Endothelial cell of umbilical vein (primary cell): ENCODE data around the gene ZBTB34.

Experiments
- EZH2 ChIP-seq: IDR thresholded peaks from 2 replicates; pipeline ENCODE4 v1.6.1; 2012; ENCODE audit warnings: borderline replicate concordance, low read depth, mild to moderate bottlenecking, moderate library complexity, low read length, inconsistent platforms; ENCODE audit not compliant: severe bottlenecking
- FOS ChIP-seq: IDR thresholded peaks from 2 replicates; pipeline ENCODE4 v1.6.1; 2011; ENCODE audit warnings: mild to moderate bottlenecking, low read length, moderate library complexity, borderline replicate concordance; ENCODE audit not compliant: insufficient read depth
- GATA2 ChIP-seq: IDR thresholded peaks from 2 replicates; pipeline ENCODE4 v1.7.0; 2011; ENCODE audit warnings: low read depth, mild to moderate bottlenecking, moderate library complexity, mixed read lengths, low read length; ENCODE audit not compliant: insufficient read length, insufficient read depth
- MYC ChIP-seq: IDR thresholded peaks from one replicate; pipeline ENCODE4 v1.6.1; 2011; ENCODE audit warnings: mild to moderate bottlenecking, low read depth, low read length
- POLR2A ChIP-seq: IDR thresholded peaks from 2 replicates; pipeline ENCODE4 v1.6.1; 2012; ENCODE audit warnings: low read depth, mild to moderate bottlenecking, control low read depth, low read length
- POLR2AphosphoS5 ChIP-seq: IDR thresholded peaks from 2 replicates; pipeline ENCODE4 v1.6.1; 2012; ENCODE audit warnings: low read depth, mild to moderate bottlenecking, control low read depth, low read length, moderate library complexity; ENCODE audit not compliant: insufficient read depth
- TF ChIP-seq, protein P1 (sequence below), 2 donors: IDR thresholded peaks; 1 replicate in 1 of 2; 2 replicates in 1 of 2; pipeline ENCODE4 v1.5.1; 2011; ENCODE audit warnings: low read length in 2 of 2, mild to moderate bottlenecking in 2 of 2, moderate library complexity in 2 of 2, control low read depth in 1 of 2, inconsistent platforms in 1 of 2, low read depth in 1 of 2; ENCODE audit not compliant: insufficient read depth in 1 of 2; ENCODE audit errors: extremely low read depth in 1 of 2
- TF ChIP-seq, protein P2 (sequence below): IDR thresholded peaks from 2 replicates; pipeline ENCODE4 v1.6.1; 2011; ENCODE audit not compliant: insufficient read depth, insufficient read length

DNA sequence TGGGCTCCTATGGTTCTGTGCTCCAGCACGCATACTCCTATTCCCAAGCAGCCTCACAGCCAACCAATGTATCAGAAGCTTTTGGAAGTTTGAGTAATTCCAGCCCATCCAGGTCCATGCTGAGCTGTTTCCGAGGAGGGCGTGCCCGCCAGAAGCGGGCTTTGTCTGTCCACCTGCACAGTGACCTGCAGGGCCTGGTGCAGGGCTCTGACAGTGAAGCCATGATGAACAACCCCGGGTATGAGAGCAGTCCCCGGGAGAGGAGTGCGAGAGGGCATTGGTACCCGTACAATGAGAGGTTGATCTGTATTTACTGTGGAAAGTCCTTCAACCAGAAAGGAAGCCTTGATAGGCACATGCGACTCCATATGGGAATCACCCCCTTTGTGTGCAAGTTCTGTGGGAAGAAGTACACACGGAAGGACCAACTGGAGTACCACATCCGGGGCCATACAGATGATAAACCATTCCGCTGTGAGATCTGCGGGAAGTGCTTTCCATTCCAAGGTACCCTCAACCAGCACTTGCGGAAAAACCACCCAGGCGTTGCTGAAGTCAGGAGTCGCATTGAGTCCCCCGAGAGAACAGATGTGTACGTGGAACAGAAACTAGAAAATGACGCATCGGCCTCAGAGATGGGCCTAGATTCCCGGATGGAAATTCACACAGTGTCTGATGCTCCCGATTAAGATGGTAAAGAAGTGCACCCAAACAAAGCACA lies 19.9 kb downstream of the ZBTB34 start:
- TF ChIP-seq MYC (no peak), POLR2AphosphoS5 (no peak), POLR2A (no peak), FOS (no peak), EZH2 (no peak), GATA2 (no peak)
- TF ChIP-seq, protein P1, sequence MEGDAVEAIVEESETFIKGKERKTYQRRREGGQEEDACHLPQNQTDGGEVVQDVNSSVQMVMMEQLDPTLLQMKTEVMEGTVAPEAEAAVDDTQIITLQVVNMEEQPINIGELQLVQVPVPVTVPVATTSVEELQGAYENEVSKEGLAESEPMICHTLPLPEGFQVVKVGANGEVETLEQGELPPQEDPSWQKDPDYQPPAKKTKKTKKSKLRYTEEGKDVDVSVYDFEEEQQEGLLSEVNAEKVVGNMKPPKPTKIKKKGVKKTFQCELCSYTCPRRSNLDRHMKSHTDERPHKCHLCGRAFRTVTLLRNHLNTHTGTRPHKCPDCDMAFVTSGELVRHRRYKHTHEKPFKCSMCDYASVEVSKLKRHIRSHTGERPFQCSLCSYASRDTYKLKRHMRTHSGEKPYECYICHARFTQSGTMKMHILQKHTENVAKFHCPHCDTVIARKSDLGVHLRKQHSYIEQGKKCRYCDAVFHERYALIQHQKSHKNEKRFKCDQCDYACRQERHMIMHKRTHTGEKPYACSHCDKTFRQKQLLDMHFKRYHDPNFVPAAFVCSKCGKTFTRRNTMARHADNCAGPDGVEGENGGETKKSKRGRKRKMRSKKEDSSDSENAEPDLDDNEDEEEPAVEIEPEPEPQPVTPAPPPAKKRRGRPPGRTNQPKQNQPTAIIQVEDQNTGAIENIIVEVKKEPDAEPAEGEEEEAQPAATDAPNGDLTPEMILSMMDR (IDR thresholded peaks at IDR 0.05; ENCODE audit: extremely low read depth in 1 of 2, insufficient read depth in 1 of 2, low read depth in 1 of 2, low read length in 2 of 2), result no peak
- TF ChIP-seq, protein P2, sequence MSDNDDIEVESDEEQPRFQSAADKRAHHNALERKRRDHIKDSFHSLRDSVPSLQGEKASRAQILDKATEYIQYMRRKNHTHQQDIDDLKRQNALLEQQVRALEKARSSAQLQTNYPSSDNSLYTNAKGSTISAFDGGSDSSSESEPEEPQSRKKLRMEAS, result no peak
